HCT116 (cell line): Measurements from ENCODE around the gene RAPGEF6. TPM values are rescaled to one million over a fixed set of nuclear protein-coding genes. Genes with fewer than 3 reads are reported as not detected.

Experiments used
- ATAC-seq: fragments of 200-7000 bp; cut with Tn5 transposase; 2 replicates; pipeline ENCODE4 v1.9.1; 2020; ENCODE audit warnings: mild to moderate bottlenecking, moderate library complexity
- BruUV-seq: library from RNA; stranded (reverse); fragments of 400-500 nt; replicated peaks from 2 replicates; lab custom pipeline; 2021; lab: Mats Ljungman, UMichigan
- CTCF ChIA-PET: fragments of 300-600 bp; sonication (Branson Sonifier 250); formaldehyde crosslinking; loops from one replicate; lab custom pipeline; 2021; ENCODE audit warnings: antibody characterized with exemption; lab: Charles Lee
- POLR2A ChIA-PET: fragments of 300-600, 350-600 bp; sonication (Branson Sonifier 250); formaldehyde crosslinking; loops from one replicate; lab custom pipeline; 2021; ENCODE audit warnings: antibody characterized with exemption; lab: Charles Lee
- RAD21 ChIA-PET, 2 experiments: fragments of 300-600 bp; sonication (Branson Sonifier 250); formaldehyde crosslinking; loops; one replicate each; lab custom pipeline; 2023; ENCODE audit warnings: low total read pairs in 2 of 2; ENCODE audit not compliant: uncharacterized antibody in 2 of 2, unreplicated experiment in 2 of 2, low non-redundant PET in 1 of 2; lab: Charles Lee
- DNase-seq: peaks from one replicate; pipeline ENCODE4 v3.0.0-alpha.2; 2010; ENCODE audit warnings: low read depth, low spot score
- H2AFZ ChIP-seq: fragments of 200-600 bp; shearing (Covaris generic), sonication (generic); 2 replicates; pipeline ENCODE4 v1.6.1; 2017; ENCODE audit warnings: low read depth, mixed run types, mixed read lengths, antibody characterized with exemption, low read length; ENCODE audit not compliant: poor library complexity, severe bottlenecking
- H3K27ac ChIP-seq: 2 replicates; pipeline ENCODE4 v1.5.1; 2012; ENCODE audit warnings: low read depth, low read length
- H3K27me3 ChIP-seq: fragments of 200-600 bp; sonication (generic); 2 replicates; pipeline ENCODE4 v1.6.1; 2016; ENCODE audit warnings: mixed run types, low read length, mixed read lengths; ENCODE audit not compliant: insufficient read depth
- H3K36me3 ChIP-seq, 2 experiments: fragments of 200-500 bp in 1 of 2; fragments of 200-600 bp in 1 of 2; sonication (Bioruptor generic) in 1 of 2; sonication (generic) in 1 of 2; 2 replicates each; pipeline versions ENCODE4 v1.5.1 to v1.6.1; 2014 to 2016; ENCODE audit warnings: low read length in 2 of 2, inconsistent platforms in 1 of 2, mixed read lengths in 1 of 2, mixed run types in 1 of 2; ENCODE audit not compliant: insufficient read depth in 2 of 2, control insufficient read depth in 1 of 2
- H3K4me1 ChIP-seq, 2 experiments: fragments of 200-600 bp in 1 of 2; sonication (generic) in 1 of 2; 2 replicates each; pipeline versions ENCODE4 v1.5.1 to v1.6.1; 2012 to 2017; ENCODE audit warnings: low read length in 2 of 2, inconsistent platforms in 1 of 2, mild to moderate bottlenecking in 1 of 2, mixed read lengths in 1 of 2, mixed run types in 1 of 2, moderate library complexity in 1 of 2; ENCODE audit not compliant: insufficient read depth in 2 of 2, control insufficient read depth in 1 of 2
- H3K4me2 ChIP-seq: fragments of 200-600 bp; sonication (generic); 2 replicates; pipeline ENCODE4 v1.6.1; 2017; ENCODE audit warnings: mixed run types, low read length, mixed read lengths
- H3K4me3 ChIP-seq, 2 experiments: fragments of 200-600 bp in 1 of 2; sonication (generic) in 1 of 2; replicated peaks in 1 of 2; 2 replicates each; pipeline ENCODE4 v1.5.1; 2011 to 2016; ENCODE audit warnings: low read length in 2 of 2, control low read depth in 1 of 2, low read depth in 1 of 2, mild to moderate bottlenecking in 1 of 2, mixed read lengths in 1 of 2, mixed run types in 1 of 2
- H3K79me2 ChIP-seq: fragments of 200-600 bp; sonication (generic); 2 replicates; pipeline ENCODE4 v1.6.1; 2017; ENCODE audit warnings: mild to moderate bottlenecking, mixed run types, low read length, moderate library complexity, mixed read lengths; ENCODE audit not compliant: insufficient read depth
- H3K9ac ChIP-seq: fragments of 200-600 bp; sonication (generic); 2 replicates; pipeline ENCODE4 v1.6.1; 2016; ENCODE audit warnings: low read length, mixed read lengths
- H3K9me2 ChIP-seq: fragments of 200-600 bp; sonication (generic), shearing (Covaris generic); 2 replicates; pipeline ENCODE4 v1.6.1; 2017; ENCODE audit warnings: mixed run types, mild to moderate bottlenecking, moderate library complexity; ENCODE audit not compliant: insufficient read depth
- H3K9me3 ChIP-seq, 2 experiments: fragments of 200-500 bp in 1 of 2; fragments of 200-600 bp in 1 of 2; sonication (Bioruptor generic) in 1 of 2; sonication (generic) in 1 of 2; 2 replicates each; pipeline ENCODE4 v1.6.1; 2014 to 2017; ENCODE audit warnings: low read length in 2 of 2, mixed read lengths in 2 of 2, inconsistent platforms in 1 of 2, low read depth in 1 of 2, mild to moderate bottlenecking in 1 of 2, mixed run types in 1 of 2, moderate library complexity in 1 of 2; ENCODE audit not compliant: control insufficient read depth in 1 of 2, insufficient read depth in 1 of 2
- H4K20me1 ChIP-seq: fragments of 200-600 bp; sonication (generic), shearing (Covaris generic); 2 replicates; pipeline ENCODE4 v1.6.1; 2017; ENCODE audit warnings: mixed run types, mild to moderate bottlenecking, moderate library complexity; ENCODE audit not compliant: insufficient read depth
- CBX3 ChIP-seq: IDR thresholded peaks from 2 replicates; pipeline ENCODE4 v1.6.1; 2012; ENCODE audit warnings: low read depth
- EZH2 ChIP-seq: fragments of 200-600 bp; sonication (generic); IDR thresholded peaks from 2 replicates; pipeline ENCODE4 v1.6.1; 2017; ENCODE audit warnings: antibody characterized with exemption, mixed run types
- FOSL1 ChIP-seq: IDR thresholded peaks from 2 replicates; pipeline ENCODE4 v1.6.1; 2012; ENCODE audit warnings: low read depth
- JUND ChIP-seq: IDR thresholded peaks from 2 replicates; pipeline ENCODE4 v1.6.1; 2012
- POLR2A ChIP-seq: IDR thresholded peaks from 2 replicates; pipeline ENCODE4 v1.7.0; 2011; ENCODE audit warnings: borderline replicate concordance; ENCODE audit not compliant: insufficient read depth, insufficient read length; ENCODE audit errors: extremely low read depth
- RAD21 ChIP-seq: IDR thresholded peaks from 2 replicates; pipeline ENCODE4 v1.6.1; 2012; ENCODE audit warnings: low read depth, mild to moderate bottlenecking
- REST ChIP-seq: IDR thresholded peaks from 2 replicates; pipeline ENCODE4 v1.6.1; 2012; ENCODE audit warnings: low read depth
- TCF7L2 ChIP-seq: IDR thresholded peaks from 2 replicates; pipeline ENCODE4 v1.7.0; 2011; ENCODE audit warnings: borderline replicate concordance, inconsistent platforms; ENCODE audit not compliant: insufficient read depth, insufficient read length; ENCODE audit errors: extremely low read depth
- ZBTB33 ChIP-seq: IDR thresholded peaks from 2 replicates; pipeline ENCODE4 v1.6.1; 2011; ENCODE audit warnings: mild to moderate bottlenecking, low read length, moderate library complexity; ENCODE audit not compliant: insufficient replicate concordance; ENCODE audit errors: extremely low read depth
- ZNF274 ChIP-seq: fragments of 200-500 bp; sonication (Bioruptor generic); IDR thresholded peaks from 2 replicates; pipeline ENCODE4 v1.6.1; 2014; ENCODE audit warnings: mild to moderate bottlenecking, low read depth, low read length, inconsistent platforms
- intact Hi-C: fragments of 100-400 bp; cut with micrococcal nuclease; formaldehyde crosslinking; loops from 2 replicates; pipeline ENCODE4 v1.10.0; 2022
- total RNA-seq: library from RNA; stranded (reverse); gene quantifications from one replicate; pipeline ENCODE4 v1.2.1, GENCODE V29; 2021; ENCODE audit not compliant: unreplicated experiment
- TF ChIP-seq, protein P1 (sequence below): IDR thresholded peaks from 2 replicates; pipeline ENCODE4 v1.6.1; 2012

Gene RAPGEF6
- total RNA-seq, 1 experiment from 2014 or later, result 18.4 TPM

- no peak for TF ChIP-seq FOSL1
- no peak for TF ChIP-seq POLR2A
- no peak for TF ChIP-seq ZBTB33
Measured at GRCh38 chr5:131619102-131619501, 15.9 kb downstream of the RAPGEF6 start (continued).

DNA sequence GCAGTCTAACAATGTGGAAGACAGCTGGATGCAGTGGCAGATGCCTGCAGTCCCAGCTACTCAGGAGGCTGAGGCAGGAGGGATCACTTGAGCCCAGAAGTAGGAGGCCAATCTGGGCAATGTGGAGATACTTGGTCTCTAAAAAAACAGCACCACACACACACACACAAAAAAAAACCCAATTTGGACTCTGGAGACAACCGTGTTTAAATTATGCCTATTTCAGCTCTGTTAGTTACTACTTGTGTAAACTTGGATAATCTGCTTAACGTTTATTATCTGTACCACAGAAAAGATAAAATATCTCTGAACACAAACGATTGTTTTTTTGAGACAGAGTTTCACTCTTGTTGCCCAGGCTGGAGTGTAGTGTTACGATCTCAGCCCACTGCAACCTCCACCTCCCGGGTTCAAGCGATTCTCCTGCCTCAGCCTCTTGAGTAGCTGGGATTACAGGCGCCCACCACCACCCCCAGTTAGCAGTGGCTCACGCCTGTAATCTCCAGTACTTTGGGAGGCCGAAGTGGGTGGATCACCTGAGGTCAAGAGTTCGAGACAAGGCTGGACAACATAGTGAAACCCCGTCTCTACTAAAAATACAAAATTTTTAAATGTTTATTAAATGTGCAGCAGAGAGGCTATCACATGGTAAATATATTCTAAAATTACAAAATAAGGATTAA is 17.7 kb downstream of the RAPGEF6 start:
- ChIA-PET RAD21 (no interaction called here), CTCF (interaction anchor here (0.7 kb wide), 1 partner anchor 23 kb away, joined by 3 read pairs; no protein-coding TSS in a partner anchor)
- peaks cover 0 to 11% of the 10 kb centered on the region in 2 experiments; a peak in 2 of 4 replicates for H3K4me1 ChIP-seq

More for the DNA sequence above, 17.7 kb downstream of the RAPGEF6 start:
- peaks cover 100% of the 10 kb centered on the region for H3K79me2 ChIP-seq
- ATAC-seq, result no peak
- BruUV-seq, result no TSS peak
- POLR2A ChIA-PET, result no interaction called here
- H3K27ac ChIP-seq, result no peak overlapping the region
- TF ChIP-seq RAD21 (no peak), EZH2 (no peak), REST (no peak), JUND (no peak), TCF7L2 (no peak), ZNF274 (no peak), CBX3 (no peak)
- TF ChIP-seq, protein P1, sequence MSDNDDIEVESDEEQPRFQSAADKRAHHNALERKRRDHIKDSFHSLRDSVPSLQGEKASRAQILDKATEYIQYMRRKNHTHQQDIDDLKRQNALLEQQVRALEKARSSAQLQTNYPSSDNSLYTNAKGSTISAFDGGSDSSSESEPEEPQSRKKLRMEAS, result no peak
- TF ChIP-seq, all 23 proteins: peak for 0
- H3K9ac ChIP-seq, result no peak overlapping the region
- no peaks in the 10 kb centered on the region for H3K36me3 ChIP-seq
- DNase-seq, result no peak
- no peak overlapping the region for H3K4me3 ChIP-seq
- peaks cover 13% of the 10 kb centered on the region; the same call in 1 of the 2 replicates for H4K20me1 ChIP-seq
- intact Hi-C loops, result no loop called here
- H2AFZ ChIP-seq, result no peak overlapping the region
- 0 out of 2 replicates have a peak overlapping the region, but pooled peaks have one; percentile 7 for H3K4me2 ChIP-seq
- no peaks in the 10 kb centered on the region for H3K9me2 ChIP-seq
- no peaks in the 10 kb centered on the region for H3K27me3 ChIP-seq
- no peaks in the 10 kb centered on the region for H3K9me3 ChIP-seq
